Measurements from ENCODE around the gene HUS1B.

Gene HUS1B

GRCh38 chr6:628766-629165, 28.1 kb downstream of the HUS1B start:
- no peak overlapping the region for H3K4me3 ChIP-seq (ENCODE audit: control insufficient read depth, low read depth, low read length)
- no peak for TF ChIP-seq CTCF (conservative IDR thresholded peaks at IDR 0.05; ENCODE audit: control insufficient read depth, insufficient read depth, low read depth, low read length)
- no peak for DNase-seq (ENCODE audit: low read depth)

GRCh38 chr6:626236-626635, 30.7 kb downstream of the HUS1B start:
- no peak for TF ChIP-seq CTCF (conservative IDR thresholded peaks at IDR 0.05; ENCODE audit: control insufficient read depth, insufficient read depth, low read depth, low read length)
- no peak for DNase-seq (ENCODE audit: low read depth)
- no peak overlapping the region for H3K4me3 ChIP-seq (ENCODE audit: control insufficient read depth, low read depth, low read length)

- no peak overlapping the region for H3K4me3 ChIP-seq (ENCODE audit: control insufficient read depth, low read depth, low read length)
- peak; percentile 11 for DNase-seq (ENCODE audit: low read depth)
- no peak for TF ChIP-seq CTCF (conservative IDR thresholded peaks at IDR 0.05; ENCODE audit: control insufficient read depth, insufficient read depth, low read depth, low read length)
These were observed 31.9 kb downstream of the HUS1B start for GRCh38 chr6:624979-625378.

- no peak for DNase-seq (ENCODE audit: low read depth)
- H3K4me3 ChIP-seq (ENCODE audit: control insufficient read depth, low read depth, low read length), result no peak overlapping the region
- TF ChIP-seq CTCF (conservative IDR thresholded peaks at IDR 0.05; ENCODE audit: control insufficient read depth, insufficient read depth, low read depth, low read length), result no peak
These were observed 34.4 kb downstream of the HUS1B start for GRCh38 chr6:622462-622861.

GRCh38 chr6:621931-622330, 35.0 kb downstream of the HUS1B start:
- H3K4me3 ChIP-seq (ENCODE audit: control insufficient read depth, low read depth, low read length), result no peak overlapping the region
- no peak for TF ChIP-seq CTCF (conservative IDR thresholded peaks at IDR 0.05; ENCODE audit: control insufficient read depth, insufficient read depth, low read depth, low read length)
- no peak for DNase-seq (ENCODE audit: low read depth)

GRCh38 chr6:620950-621349, 36.0 kb downstream of the HUS1B start:
- no peak overlapping the region for H3K4me3 ChIP-seq (ENCODE audit: control insufficient read depth, low read depth, low read length)
- DNase-seq (ENCODE audit: low read depth), result no peak
- no peak for TF ChIP-seq CTCF (conservative IDR thresholded peaks at IDR 0.05; ENCODE audit: control insufficient read depth, insufficient read depth, low read depth, low read length)

- TF ChIP-seq CTCF (conservative IDR thresholded peaks at IDR 0.05; ENCODE audit: control insufficient read depth, insufficient read depth, low read depth, low read length), result no peak
- H3K4me3 ChIP-seq (ENCODE audit: control insufficient read depth, low read depth, low read length), result no peak overlapping the region
- no peak for DNase-seq (ENCODE audit: low read depth)
These were observed 36.7 kb downstream of the HUS1B start for GRCh38 chr6:620166-620565.

All from fibroblast of mammary gland (primary cell).